ENCODE data around the gene FGF1. TPM values are rescaled to one million over a fixed set of nuclear protein-coding genes. Genes with fewer than 3 reads are reported as not detected.

The FGF1 gene
- total RNA-seq, 1 experiment from 2014 or later: 3.2 TPM

GRCh38 chr5:142652563-142652962, 33.3 kb downstream of the FGF1 start:
- no peaks in the 10 kb centered on the region for H3K36me3 Mint-ChIP-seq (ENCODE audit: insufficient read depth in 1 of 3, low read depth in 3 of 3)
- Histone ChIP-seq H3K4me2 (ENCODE audit: insufficient read depth, insufficient read length, low read length) (no peak overlapping the region), H2BK120ac (ENCODE audit: low read depth, low read length, poor library complexity, severe bottlenecking) (no peak overlapping the region), H3K79me2 (ENCODE audit: insufficient read depth, low read length) (no peaks in the 10 kb centered on the region), H4K91ac (ENCODE audit: insufficient read length, low read depth, low read length) (no peak overlapping the region), H3K4me1 (ENCODE audit: insufficient read depth, low read length) (no peaks in the 10 kb centered on the region), H2BK12ac (ENCODE audit: insufficient read length, low read depth, low read length) (no peak overlapping the region), H3K56ac (ENCODE audit: insufficient read length, low read depth, low read length) (no peak overlapping the region), H3T11ph (ENCODE audit: low read length) (no peak overlapping the region), H3K9me3 (ENCODE audit: control insufficient read depth, low read depth, low read length) (no peaks in the 10 kb centered on the region), H3K9ac (ENCODE audit: extremely low read depth, insufficient read length, low read length) (no peak overlapping the region), H3K4ac (ENCODE audit: low read depth, low read length) (no peak overlapping the region), H3K27ac (ENCODE audit: insufficient read length, low read depth, low read length) (no peak overlapping the region), H2BK20ac (ENCODE audit: low read depth, low read length, poor library complexity, severe bottlenecking) (no peak overlapping the region), H3K14ac (ENCODE audit: insufficient read depth, low read length) (no peak overlapping the region; the same call in 1 of the 2 replicates), H2AFZ (ENCODE audit: low read length) (no peak overlapping the region), H3K23ac (ENCODE audit: insufficient read length, low read depth, low read length) (no peak overlapping the region), H2BK15ac (ENCODE audit: low read depth, low read length) (no peak overlapping the region), H4K5ac (ENCODE audit: insufficient read length, low read depth, low read length) (no peak overlapping the region), H3K18ac (ENCODE audit: insufficient read length, low read depth, low read length) (no peak overlapping the region), H3K27me3 (ENCODE audit: insufficient read depth, low read length) (no peaks in the 10 kb centered on the region), H4K20me1 (ENCODE audit: control insufficient read depth, insufficient read depth, insufficient read length) (no peaks in the 10 kb centered on the region), H4K8ac (replicated peaks; ENCODE audit: insufficient read length, low read depth, low read length) (no peak overlapping the region), H3K23me2 (ENCODE audit: insufficient read length, low read depth, low read length, poor library complexity, severe bottlenecking) (no peaks in the 10 kb centered on the region), H2AK5ac (ENCODE audit: insufficient read length, low read length) (no peak overlapping the region), H2BK5ac (ENCODE audit: insufficient read length, low read length) (no peak overlapping the region), H3K79me1 (ENCODE audit: insufficient read depth, low read depth, low read length, poor library complexity, severe bottlenecking) (no peaks in the 10 kb centered on the region)
- H3K4me1 Mint-ChIP-seq: peaks cover 6 to 14% of the 10 kb centered on the region in 2 experiments; a peak in 3 of 4 replicates
- no peak for DNase-seq
- H3K9me3 Mint-ChIP-seq: no peaks in the 10 kb centered on the region
- H3K27ac Mint-ChIP-seq: no peak overlapping the region; a peak in 2 of 7 replicates
- H3K4me3 Mint-ChIP-seq: no peak overlapping the region
- WGBS (ENCODE audit: extremely low coverage, insufficient read length, low lambda C conversion rate): no CpG with 5 or more reads among the region's 10 CpGs
- no peaks in the 10 kb centered on the region; the same call in 1 of the 2 replicates for H3K27me3 Mint-ChIP-seq (ENCODE audit: low read depth)
- no peak for TF ChIP-seq CTCF (conservative IDR thresholded peaks at IDR 0.05)
